PFSK-1 (cell line): ENCODE data around the gene CABLES2.

ENCODE experiments used
- POLR2AphosphoS5 ChIP-seq: IDR thresholded peaks from 2 replicates; pipeline ENCODE4 v1.6.1; 2012; ENCODE audit warnings: low read depth, mild to moderate bottlenecking, control low read depth, low read length, moderate library complexity
- TAF1 ChIP-seq: IDR thresholded peaks from 2 replicates; pipeline ENCODE4 v1.6.1; 2012; ENCODE audit warnings: low read length, control low read depth, borderline replicate concordance; ENCODE audit not compliant: insufficient read depth

- TF ChIP-seq POLR2AphosphoS5, result no peak
- no peak for TF ChIP-seq TAF1
These were observed 23.9 kb upstream of the CABLES2 start for GRCh38 chr20:62430866-62431447.
